ENCODE results near the gene RASGRF1.
A peak's percentile ranks its signal among the peaks of the same experiment; 100 is the strongest.

RASGRF1 gene

GRCh38 chr15:79089331-79089889, 1.2 kb downstream of the RASGRF1 start:
- H3K4me3 ChIP-seq (ENCODE audit: insufficient read length, low read depth) = peak overlapping the region; percentile 58
- H3K36me3 ChIP-seq (ENCODE audit: insufficient read depth, insufficient read length, low read length) = no peaks in the 10 kb centered on the region
- no peaks in the 10 kb centered on the region for H3K9me3 ChIP-seq (ENCODE audit: insufficient read depth, low read length)
- peaks cover 5% of the 10 kb centered on the region for H3K4me1 ChIP-seq (ENCODE audit: insufficient read depth, insufficient read length)
- peaks cover 92% of the 10 kb centered on the region for H3K27me3 ChIP-seq (ENCODE audit: insufficient read depth, insufficient read length)
- peak overlapping the region; percentile 82 for H3K9ac ChIP-seq (ENCODE audit: insufficient read length, low read depth)
- TF ChIP-seq SUZ12 (IDR thresholded peaks at IDR 0.05; ENCODE audit: extremely low read depth, insufficient read depth, insufficient read length) = no peak
- no peak for TF ChIP-seq ZNF274 (IDR thresholded peaks at IDR 0.05; ENCODE audit: low read depth, low read length)
- no peak for TF ChIP-seq YY1 (IDR thresholded peaks at IDR 0.05; ENCODE audit: insufficient read depth, insufficient read length)
- DNase-seq (ENCODE audit: low read depth, low spot score) = no peak

GRCh38 chr15:79088426-79089205, 2.0 kb downstream of the RASGRF1 start:
- H3K27me3 ChIP-seq (ENCODE audit: insufficient read depth, insufficient read length) = peaks cover 94% of the 10 kb centered on the region
- no peaks in the 10 kb centered on the region for H3K36me3 ChIP-seq (ENCODE audit: insufficient read depth, insufficient read length, low read length)
- no peaks in the 10 kb centered on the region for H3K9me3 ChIP-seq (ENCODE audit: insufficient read depth, low read length)
- no peak overlapping the region for H3K4me3 ChIP-seq (ENCODE audit: insufficient read length, low read depth)
- no peak overlapping the region for H3K9ac ChIP-seq (ENCODE audit: insufficient read length, low read depth)
- no peak for TF ChIP-seq YY1 (IDR thresholded peaks at IDR 0.05; ENCODE audit: insufficient read depth, insufficient read length)
- DNase-seq (ENCODE audit: low read depth, low spot score) = no peak
- peaks cover 5% of the 10 kb centered on the region for H3K4me1 ChIP-seq (ENCODE audit: insufficient read depth, insufficient read length)

- Histone ChIP-seq H3K36me3 (ENCODE audit: insufficient read depth, insufficient read length, low read length) (no peaks in the 10 kb centered on the region), H3K9ac (ENCODE audit: insufficient read length, low read depth) (no peak overlapping the region), H3K4me1 (ENCODE audit: insufficient read depth, insufficient read length) (peaks cover 2% of the 10 kb centered on the region), H3K27me3 (ENCODE audit: insufficient read depth, insufficient read length) (peaks cover 76% of the 10 kb centered on the region), H3K4me3 (ENCODE audit: insufficient read length, low read depth) (no peak overlapping the region), H3K9me3 (ENCODE audit: insufficient read depth, low read length) (no peaks in the 10 kb centered on the region; the same call in 1 of the 2 replicates)
- no peak for TF ChIP-seq ZNF274 (IDR thresholded peaks at IDR 0.05; ENCODE audit: low read depth, low read length)
- no peak for TF ChIP-seq YY1 (IDR thresholded peaks at IDR 0.05; ENCODE audit: insufficient read depth, insufficient read length)
- TF ChIP-seq SUZ12 (IDR thresholded peaks at IDR 0.05; ENCODE audit: extremely low read depth, insufficient read depth, insufficient read length) = no peak
- DNase-seq (ENCODE audit: low read depth, low spot score) = no peak
Observed at GRCh38 chr15:79086814-79087213, 3.8 kb downstream of the RASGRF1 start.

- Histone ChIP-seq H3K36me3 (ENCODE audit: insufficient read depth, insufficient read length, low read length) (no peaks in the 10 kb centered on the region), H3K9ac (ENCODE audit: insufficient read length, low read depth) (no peak overlapping the region), H3K9me3 (ENCODE audit: insufficient read depth, low read length) (no peaks in the 10 kb centered on the region; the same call in 1 of the 2 replicates), H3K4me3 (ENCODE audit: insufficient read length, low read depth) (no peak overlapping the region), H3K4me1 (ENCODE audit: insufficient read depth, insufficient read length) (no peaks in the 10 kb centered on the region), H3K27me3 (ENCODE audit: insufficient read depth, insufficient read length) (peaks cover 52% of the 10 kb centered on the region)
- DNase-seq (ENCODE audit: low read depth, low spot score) = no peak
- TF ChIP-seq ZNF274 (IDR thresholded peaks at IDR 0.05; ENCODE audit: low read depth, low read length) = no peak
- no peak for TF ChIP-seq YY1 (IDR thresholded peaks at IDR 0.05; ENCODE audit: insufficient read depth, insufficient read length)
- no peak for TF ChIP-seq SUZ12 (IDR thresholded peaks at IDR 0.05; ENCODE audit: extremely low read depth, insufficient read depth, insufficient read length)
Observed at GRCh38 chr15:79084308-79084968, 6.1 kb downstream of the RASGRF1 start.

- no peak for TF ChIP-seq ZNF274 (IDR thresholded peaks at IDR 0.05; ENCODE audit: low read depth, low read length)
- no peak for TF ChIP-seq SUZ12 (IDR thresholded peaks at IDR 0.05; ENCODE audit: extremely low read depth, insufficient read depth, insufficient read length)
- TF ChIP-seq YY1 (IDR thresholded peaks at IDR 0.05; ENCODE audit: insufficient read depth, insufficient read length) = no peak
- Histone ChIP-seq H3K27me3 (ENCODE audit: insufficient read depth, insufficient read length) (peaks cover 40% of the 10 kb centered on the region), H3K9me3 (ENCODE audit: insufficient read depth, low read length) (no peaks in the 10 kb centered on the region; the same call in 1 of the 2 replicates), H3K9ac (ENCODE audit: insufficient read length, low read depth) (no peak overlapping the region), H3K36me3 (ENCODE audit: insufficient read depth, insufficient read length, low read length) (no peaks in the 10 kb centered on the region), H3K4me3 (ENCODE audit: insufficient read length, low read depth) (no peak overlapping the region), H3K4me1 (ENCODE audit: insufficient read depth, insufficient read length) (no peaks in the 10 kb centered on the region)
- DNase-seq (ENCODE audit: low read depth, low spot score) = no peak
Observed at GRCh38 chr15:79083154-79083553, 7.4 kb downstream of the RASGRF1 start.

- Histone ChIP-seq H3K36me3 (ENCODE audit: insufficient read depth, insufficient read length, low read length) (no peaks in the 10 kb centered on the region), H3K4me3 (ENCODE audit: insufficient read length, low read depth) (no peak overlapping the region), H3K9me3 (ENCODE audit: insufficient read depth, low read length) (no peaks in the 10 kb centered on the region; the same call in 1 of the 2 replicates), H3K4me1 (ENCODE audit: insufficient read depth, insufficient read length) (no peaks in the 10 kb centered on the region), H3K27me3 (ENCODE audit: insufficient read depth, insufficient read length) (peaks cover 33% of the 10 kb centered on the region), H3K9ac (ENCODE audit: insufficient read length, low read depth) (no peak overlapping the region)
- no peak for DNase-seq (ENCODE audit: low read depth, low spot score)
- TF ChIP-seq YY1 (IDR thresholded peaks at IDR 0.05; ENCODE audit: insufficient read depth, insufficient read length) (no peak), SUZ12 (IDR thresholded peaks at IDR 0.05; ENCODE audit: extremely low read depth, insufficient read depth, insufficient read length) (no peak), ZNF274 (IDR thresholded peaks at IDR 0.05; ENCODE audit: low read depth, low read length) (no peak)
Observed at GRCh38 chr15:79082363-79083070, 8.1 kb downstream of the RASGRF1 start.

All from NT2/D1 (cell line).